ENCODE data around the gene RDH13. TPM values are rescaled to one million over a fixed set of nuclear protein-coding genes. Genes with fewer than 3 reads are reported as not detected.
A peak's percentile ranks its signal among the peaks of the same experiment; 100 is the strongest.

RDH13 gene
- total RNA-seq, 1 experiment from 2014 or later, result 31.1 TPM

GRCh38 chr19:55080968-55081769 is 18.2 kb upstream of the RDH13 start:
- Histone ChIP-seq H3K9me2 (ENCODE audit: insufficient read depth) (no peaks in the 10 kb centered on the region), H3K36me3 (ENCODE audit: control insufficient read depth in 1 of 2, insufficient read depth in 2 of 2, low read length in 2 of 2) (0 out of 4 replicates have a peak, but pooled peaks cover 0 to 3% of the 10 kb centered on the region in 2 experiments), H3K27ac (ENCODE audit: low read depth, low read length) (peak overlapping the region; percentile 92), H3K79me2 (ENCODE audit: insufficient read depth, low read length) (no peaks in the 10 kb centered on the region; the same call in 1 of the 2 replicates), H3K27me3 (ENCODE audit: insufficient read depth, low read length) (no peaks in the 10 kb centered on the region), H3K4me3 (replicated peaks in 1 of 2; ENCODE audit: low read depth in 1 of 2, low read length in 2 of 2) (peak overlapping the region; percentile 63 to 69), H4K20me1 (ENCODE audit: insufficient read depth) (no peaks in the 10 kb centered on the region), H2AFZ (ENCODE audit: low read depth, low read length, poor library complexity, severe bottlenecking) (no peak overlapping the region), H3K4me1 (ENCODE audit: control insufficient read depth in 1 of 2, insufficient read depth in 2 of 2, low read length in 2 of 2) (peaks cover 8 to 45% of the 10 kb centered on the region in 2 experiments), H3K9ac (ENCODE audit: low read length) (peak overlapping the region; percentile 79), H3K9me3 (ENCODE audit: control insufficient read depth in 1 of 2, insufficient read depth in 1 of 2, low read depth in 1 of 2, low read length in 2 of 2) (no peaks in the 10 kb centered on the region), H3K4me2 (ENCODE audit: low read length) (peak overlapping the region; percentile 92)
- RAD21 ChIA-PET (ENCODE audit: low non-redundant PET in 1 of 2, low total read pairs in 2 of 2, uncharacterized antibody in 2 of 2, unreplicated experiment in 2 of 2), result no interaction called here
- CTCF ChIA-PET, result interaction anchor here (1.0 to 1.9 kb wide), 3 partner anchors 8 to 337 kb away, joined by 4 to 14 read pairs (median 5); no protein-coding TSS in a partner anchor
- BruUV-seq (replicated peaks), result no TSS peak
- TF ChIP-seq POLR2AphosphoS5 (IDR thresholded peaks at IDR 0.05; ENCODE audit: low read depth, low read length) (peak; percentile 63), ZFX (IDR thresholded peaks at IDR 0.05) (no peak), EZH2phosphoT487 (IDR thresholded peaks at IDR 0.05; ENCODE audit: borderline replicate concordance) (no peak), EZH2 (IDR thresholded peaks at IDR 0.05) (no peak), SRF (IDR thresholded peaks at IDR 0.05; ENCODE audit: low read depth) (no peak)
- POLR2A ChIA-PET, result interaction anchor here (1.2 to 1.5 kb wide), 4 partner anchors 11 to 66 kb away, joined by 3 to 10 read pairs (median 6); partner anchors contain the start of gene PPP1R12C
- ATAC-seq (peak; percentile 77), DNase-seq (ENCODE audit: low read depth, low spot score) (peak; percentile 86)
- intact Hi-C loops (cut with micrococcal nuclease), result loop anchor here (2.0 to 5.0 kb wide), 2 partner anchors 36 to 76 kb away; partner anchors contain the start of genes PPP1R12C and TNNI3

Measured in HCT116 (cell line).